ENCODE results near the gene GP5. TPM values are rescaled to one million over a fixed set of nuclear protein-coding genes. Genes with fewer than 3 reads are reported as not detected.

Gene GP5
- total and polyA plus RNA-seq, 2 donors (not counting 1 experiment from before 2014, with no cell fraction given) = 0.01 to 0.15 TPM

DNA sequence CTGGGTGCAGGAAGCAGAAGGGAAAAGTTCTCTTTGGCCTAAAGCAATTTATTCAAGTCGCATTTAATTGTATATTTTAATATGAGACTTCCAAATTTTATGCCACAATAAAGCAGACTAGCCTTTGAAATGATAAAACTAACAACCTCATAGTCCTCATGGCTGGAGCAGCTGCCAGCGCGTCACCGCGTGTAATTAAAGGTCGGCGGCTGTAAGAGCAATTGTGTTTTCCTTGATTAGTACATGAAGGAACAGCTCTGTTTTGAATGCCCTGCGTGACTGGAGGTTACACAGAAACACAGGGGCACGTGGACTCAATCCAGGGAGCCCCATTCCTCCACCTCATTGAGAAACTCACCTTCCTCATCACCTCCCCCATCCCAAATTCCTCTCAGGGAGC lies 19.4 kb downstream of the GP5 start:
- H3K4me1 Mint-ChIP-seq = no peaks in the 10 kb centered on the region
- H3K27me3 Mint-ChIP-seq = peaks cover 51% of the 10 kb centered on the region

DNA sequence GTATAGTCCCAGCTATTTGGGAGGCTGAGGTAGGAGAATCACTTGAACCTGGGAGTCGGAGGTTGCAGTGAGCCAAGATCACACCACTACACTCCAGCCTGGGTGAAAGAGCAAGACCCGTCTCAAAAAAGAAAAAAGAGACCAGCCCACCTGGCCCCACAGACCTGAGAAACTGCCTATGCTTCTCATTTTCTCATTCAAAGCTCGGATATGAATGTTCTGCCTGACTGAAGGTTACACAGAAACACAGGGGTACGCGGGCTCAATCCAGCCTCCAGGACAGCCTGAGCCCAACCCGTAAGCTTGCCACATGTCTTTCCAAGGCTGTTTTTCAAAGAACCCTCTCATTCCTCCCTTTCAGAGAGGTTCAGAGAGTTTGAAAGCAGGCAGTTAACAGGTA lies 19.8 kb downstream of the GP5 start:
- WGBS (ENCODE audit: insufficient coverage) = 93% methylated on average over 6 of the region's 6 CpGs
- intact Hi-C loops (cut with micrococcal nuclease) = no loop called here
- Histone ChIP-seq H3K36me3 (replicated peaks in 1 of 2; ENCODE audit: control extremely low read depth in 1 of 2, control insufficient read depth in 1 of 2, extremely low read depth in 1 of 2, insufficient read depth in 2 of 2, low read length in 1 of 2) (no peaks in the 10 kb centered on the region), H3K27me3 (replicated peaks in 1 of 4; ENCODE audit: control extremely low read depth in 1 of 4, control insufficient read depth in 3 of 4, insufficient read depth in 4 of 4, low read length in 3 of 4) (peaks cover 0 to 6% (median 0%) of the 10 kb centered on the region in 4 experiments), H3K4me1 (ENCODE audit: control insufficient read depth in 2 of 2, insufficient read depth in 2 of 2, low read length in 2 of 2) (no peaks in the 10 kb centered on the region), H3K27ac (ENCODE audit: low read length in 2 of 2) (no peak overlapping the region), H3K4me2 (replicated peaks; ENCODE audit: low read depth, low read length, poor library complexity, severe bottlenecking) (no peak overlapping the region), H3K79me2 (ENCODE audit: control insufficient read depth, insufficient read depth, low read length) (no peaks in the 10 kb centered on the region), H4K20me1 (ENCODE audit: control insufficient read depth, insufficient read depth, low read length, poor library complexity, severe bottlenecking) (no peaks in the 10 kb centered on the region), H3K9me3 (ENCODE audit: control extremely low read depth in 1 of 3, control insufficient read depth in 2 of 3, insufficient read depth in 1 of 3, low read length in 2 of 3) (no peaks in the 10 kb centered on the region), H3K4me3 (ENCODE audit: control extremely low read depth in 1 of 5, extremely low read depth in 1 of 5, insufficient read depth in 1 of 5, low read depth in 2 of 5, low read length in 4 of 5) (no peak overlapping the region), H2AFZ (ENCODE audit: insufficient read depth, low read depth, low read length, poor library complexity, severe bottlenecking) (no peak overlapping the region), H3K9ac (ENCODE audit: low read length) (no peak overlapping the region)
- ChIA-PET CTCF (no interaction called here), POLR2A (no interaction called here)
- DNase-seq (no peak), ATAC-seq (ENCODE audit: low read depth) (no peak)
- Mint-ChIP-seq H3K4me1 (no peaks in the 10 kb centered on the region), H3K27ac (no peak overlapping the region), H3K27me3 (peaks cover 51% of the 10 kb centered on the region), H3K4me3 (no peak overlapping the region), H3K9me3 (ENCODE audit: insufficient read depth) (no peaks in the 10 kb centered on the region)
- TF ChIP-seq, protein P1, sequence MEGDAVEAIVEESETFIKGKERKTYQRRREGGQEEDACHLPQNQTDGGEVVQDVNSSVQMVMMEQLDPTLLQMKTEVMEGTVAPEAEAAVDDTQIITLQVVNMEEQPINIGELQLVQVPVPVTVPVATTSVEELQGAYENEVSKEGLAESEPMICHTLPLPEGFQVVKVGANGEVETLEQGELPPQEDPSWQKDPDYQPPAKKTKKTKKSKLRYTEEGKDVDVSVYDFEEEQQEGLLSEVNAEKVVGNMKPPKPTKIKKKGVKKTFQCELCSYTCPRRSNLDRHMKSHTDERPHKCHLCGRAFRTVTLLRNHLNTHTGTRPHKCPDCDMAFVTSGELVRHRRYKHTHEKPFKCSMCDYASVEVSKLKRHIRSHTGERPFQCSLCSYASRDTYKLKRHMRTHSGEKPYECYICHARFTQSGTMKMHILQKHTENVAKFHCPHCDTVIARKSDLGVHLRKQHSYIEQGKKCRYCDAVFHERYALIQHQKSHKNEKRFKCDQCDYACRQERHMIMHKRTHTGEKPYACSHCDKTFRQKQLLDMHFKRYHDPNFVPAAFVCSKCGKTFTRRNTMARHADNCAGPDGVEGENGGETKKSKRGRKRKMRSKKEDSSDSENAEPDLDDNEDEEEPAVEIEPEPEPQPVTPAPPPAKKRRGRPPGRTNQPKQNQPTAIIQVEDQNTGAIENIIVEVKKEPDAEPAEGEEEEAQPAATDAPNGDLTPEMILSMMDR (IDR thresholded peaks at IDR 0.05) = no peak
- TF ChIP-seq EZH2 (IDR thresholded peaks at IDR 0.05; ENCODE audit: borderline replicate concordance, insufficient read depth, low read depth, low read length, poor library complexity, severe bottlenecking) = no peak

More for the DNA sequence above, 19.4 kb downstream of the GP5 start:
- Histone ChIP-seq H3K27ac (ENCODE audit: low read length in 2 of 2) (no peak overlapping the region), H3K36me3 (replicated peaks in 1 of 2; ENCODE audit: control extremely low read depth in 1 of 2, control insufficient read depth in 1 of 2, extremely low read depth in 1 of 2, insufficient read depth in 2 of 2, low read length in 1 of 2) (no peaks in the 10 kb centered on the region), H3K4me2 (replicated peaks; ENCODE audit: low read depth, low read length, poor library complexity, severe bottlenecking) (no peak overlapping the region), H4K20me1 (ENCODE audit: control insufficient read depth, insufficient read depth, low read length, poor library complexity, severe bottlenecking) (no peaks in the 10 kb centered on the region), H3K4me1 (ENCODE audit: control insufficient read depth in 2 of 2, insufficient read depth in 2 of 2, low read length in 2 of 2) (no peaks in the 10 kb centered on the region), H3K4me3 (ENCODE audit: control extremely low read depth in 1 of 5, extremely low read depth in 1 of 5, insufficient read depth in 1 of 5, low read depth in 2 of 5, low read length in 4 of 5) (no peak overlapping the region), H2AFZ (ENCODE audit: insufficient read depth, low read depth, low read length, poor library complexity, severe bottlenecking) (no peak overlapping the region), H3K9ac (ENCODE audit: low read length) (no peak overlapping the region), H3K9me3 (ENCODE audit: control extremely low read depth in 1 of 3, control insufficient read depth in 2 of 3, insufficient read depth in 1 of 3, low read length in 2 of 3) (no peaks in the 10 kb centered on the region), H3K27me3 (replicated peaks in 1 of 4; ENCODE audit: control extremely low read depth in 1 of 4, control insufficient read depth in 3 of 4, insufficient read depth in 4 of 4, low read length in 3 of 4) (peaks cover 0 to 6% (median 0%) of the 10 kb centered on the region in 4 experiments), H3K79me2 (ENCODE audit: control insufficient read depth, insufficient read depth, low read length) (no peaks in the 10 kb centered on the region)
- POLR2A ChIA-PET = no interaction called here
- WGBS (ENCODE audit: insufficient coverage) = 95% methylated on average over 6 of the region's 9 CpGs
- TF ChIP-seq EZH2 (IDR thresholded peaks at IDR 0.05; ENCODE audit: borderline replicate concordance, insufficient read depth, low read depth, low read length, poor library complexity, severe bottlenecking) = no peak
- TF ChIP-seq, protein P1 (IDR thresholded peaks at IDR 0.05) = no peak
- Mint-ChIP-seq H3K9me3 (ENCODE audit: insufficient read depth) (no peaks in the 10 kb centered on the region), H3K27ac (no peak overlapping the region), H3K4me3 (no peak overlapping the region)
- intact Hi-C loops (cut with micrococcal nuclease) = no loop called here
- CTCF ChIA-PET = no interaction called here
- ATAC-seq (ENCODE audit: low read depth) (no peak), DNase-seq (no peak)
